ENCODE measurements around the gene RIN3. TPM values are rescaled to one million over a fixed set of nuclear protein-coding genes. Genes with fewer than 3 reads are reported as not detected.

RIN3 gene
- total RNA-seq, 4 donors from 2014 or later = 4.7 to 7.9 (median 6.6) TPM

GRCh38 chr14:92564344-92565039 lies 50.9 kb downstream of the RIN3 start:
- DNase-seq = no peak
- Histone ChIP-seq H3K4me3 (replicated peaks in 1 of 3) (no peak overlapping the region), H3K4me1 (no peaks in the 10 kb centered on the region), H3K9me3 (no peaks in the 10 kb centered on the region), H3K27me3 (no peaks in the 10 kb centered on the region), H3K36me3 (no peaks in the 10 kb centered on the region), H3K27ac (no peak overlapping the region)
- intact Hi-C loops (cut with DNase I) = no loop called here
- 80 to 85% methylated on average over 13 of the region's 13 CpGs for WGBS, 2 donors
- TF ChIP-seq POLR2A (IDR thresholded peaks at IDR 0.05) (no peak), CTCF (IDR thresholded peaks at IDR 0.05) (no peak)

- H3K4me1 ChIP-seq = no peaks in the 10 kb centered on the region
- H3K4me3 ChIP-seq (replicated peaks in 1 of 3) = no peak overlapping the region
- DNase-seq = no peak
- H3K36me3 ChIP-seq = no peaks in the 10 kb centered on the region
- H3K9me3 ChIP-seq = no peaks in the 10 kb centered on the region
- H3K27me3 ChIP-seq = no peaks in the 10 kb centered on the region
- 80 to 86% methylated on average over 5 to 6 of the region's 6 CpGs for WGBS, 2 donors
- TF ChIP-seq POLR2A (IDR thresholded peaks at IDR 0.05) = no peak
- TF ChIP-seq CTCF (IDR thresholded peaks at IDR 0.05) = no peak
- H3K27ac ChIP-seq = no peak overlapping the region
- intact Hi-C loops (cut with DNase I) = no loop called here
Observed at GRCh38 chr14:92565040-92565717, 51.6 kb downstream of the RIN3 start.

- no peak for DNase-seq
- Histone ChIP-seq H3K4me1 (no peaks in the 10 kb centered on the region), H3K36me3 (no peaks in the 10 kb centered on the region), H3K27ac (no peak overlapping the region), H3K9me3 (no peaks in the 10 kb centered on the region), H3K4me3 (replicated peaks in 1 of 3) (no peak overlapping the region), H3K27me3 (no peaks in the 10 kb centered on the region)
- WGBS, 2 donors = 76 to 77% methylated on average over 2 of the region's 2 CpGs
- no peak for TF ChIP-seq POLR2A (IDR thresholded peaks at IDR 0.05)
- no peak for TF ChIP-seq CTCF (IDR thresholded peaks at IDR 0.05)
- intact Hi-C loops (cut with DNase I) = no loop called here
Observed at GRCh38 chr14:92565718-92566115, 52.1 kb downstream of the RIN3 start.

- H3K4me1 ChIP-seq = no peaks in the 10 kb centered on the region
- no peaks in the 10 kb centered on the region for H3K9me3 ChIP-seq
- WGBS, 2 donors = 97% methylated on average over 2 of the region's 2 CpGs
- intact Hi-C loops (cut with DNase I) = no loop called here
- no peak for TF ChIP-seq POLR2A (IDR thresholded peaks at IDR 0.05)
- TF ChIP-seq CTCF (IDR thresholded peaks at IDR 0.05) = no peak
- H3K36me3 ChIP-seq = no peaks in the 10 kb centered on the region
- no peak overlapping the region for H3K4me3 ChIP-seq (replicated peaks in 1 of 3)
- DNase-seq = no peak
- no peak overlapping the region for H3K27ac ChIP-seq
- H3K27me3 ChIP-seq = no peaks in the 10 kb centered on the region
Observed at GRCh38 chr14:92567173-92567725, 53.7 kb downstream of the RIN3 start.
